NCI-H1436 (cell line): ENCODE data around the gene ZHX3.
A peak's percentile ranks its signal among the peaks of the same experiment; 100 is the strongest.

Experiments used
- DNase-seq: peaks from one replicate; lab custom pipeline; 2025; lab: John Stamatoyannopoulos, UW

Gene ZHX3

GRCh38 chr20:41355192-41355591, 37.7 kb upstream of the ZHX3 start:
- no peak for DNase-seq

GRCh38 chr20:41353530-41353929, 36.0 kb upstream of the ZHX3 start:
- DNase-seq = no peak

GRCh38 chr20:41352666-41353065, 35.1 kb upstream of the ZHX3 start:
- DNase-seq = no peak

GRCh38 chr20:41352106-41352505, 34.6 kb upstream of the ZHX3 start:
- no peak for DNase-seq

- DNase-seq = no peak
Measured at GRCh38 chr20:41350408-41350962, 33.0 kb upstream of the ZHX3 start.

GRCh38 chr20:41349943-41350342, 32.4 kb upstream of the ZHX3 start:
- DNase-seq = no peak

- no peak for DNase-seq
Measured at GRCh38 chr20:41349266-41349665, 31.7 kb upstream of the ZHX3 start.

GRCh38 chr20:41348430-41349172, 31.1 kb upstream of the ZHX3 start:
- no peak for DNase-seq

- DNase-seq = no peak
Measured at GRCh38 chr20:41347523-41348429, 30.2 kb upstream of the ZHX3 start.

GRCh38 chr20:41345729-41346067, 28.2 kb upstream of the ZHX3 start:
- DNase-seq = no peak

- no peak for DNase-seq
Measured at GRCh38 chr20:41344938-41345728, 27.6 kb upstream of the ZHX3 start.

GRCh38 chr20:41344477-41344876, 26.9 kb upstream of the ZHX3 start:
- DNase-seq = no peak

- DNase-seq = no peak
Measured at GRCh38 chr20:41342474-41343464, 25.2 kb upstream of the ZHX3 start.

GRCh38 chr20:41340327-41341055, 23.0 kb upstream of the ZHX3 start, which contains the start of gene LPIN3:
Gene LPIN3 (plus strand): TSS chr20:41340821. CDS start chr20:41345804, 4,983 bp downstream.
- peak; percentile 32 for DNase-seq

GRCh38 chr20:41339957-41340326, 22.4 kb upstream of the ZHX3 start:
- DNase-seq = peak; percentile 61

- no peak for DNase-seq
Measured at GRCh38 chr20:41336711-41337492, 19.4 kb upstream of the ZHX3 start.

- no peak for DNase-seq
Measured at GRCh38 chr20:41335591-41335990, 18.1 kb upstream of the ZHX3 start.

GRCh38 chr20:41334443-41335421, 17.2 kb upstream of the ZHX3 start:
- DNase-seq = no peak
